HG03025 (cell line): ENCODE data around the gene NKAIN1.

ENCODE experiments used
- ATAC-seq: cut with Tn5 transposase; IDR thresholded peaks from one replicate; pipeline ENCODE4 v1.9.1; 2021; ENCODE audit warnings: mild to moderate bottlenecking, moderate library complexity; ENCODE audit not compliant: unreplicated experiment, low FRiP score

The NKAIN1 gene

GRCh38 chr1:31234123-31234708, 5.5 kb downstream of the NKAIN1 start:
- ATAC-seq, result no peak

- ATAC-seq, result no peak
These were observed 7.0 kb downstream of the NKAIN1 start for GRCh38 chr1:31232689-31233088.

DNA sequence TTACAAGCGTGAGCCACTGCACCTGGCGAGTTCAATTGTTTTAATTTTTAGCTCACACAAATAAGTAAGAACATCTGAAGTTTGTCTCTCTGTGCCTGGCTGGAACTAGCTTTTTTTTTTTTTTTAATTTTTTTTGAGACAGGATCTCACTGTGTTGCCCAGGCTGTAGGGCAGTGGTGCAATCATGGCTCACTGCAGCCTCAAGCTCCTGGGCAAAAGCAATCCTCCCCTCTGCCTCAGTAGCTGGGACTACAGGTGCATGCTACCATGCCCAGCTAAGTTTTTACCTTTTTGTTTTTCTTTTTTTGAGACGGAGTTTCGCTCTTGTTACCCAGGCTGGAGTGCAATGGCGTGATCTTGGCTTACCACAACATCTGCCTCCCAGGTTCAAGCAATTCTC, 7.9 kb downstream of the NKAIN1 start:
- no peak for ATAC-seq

DNA sequence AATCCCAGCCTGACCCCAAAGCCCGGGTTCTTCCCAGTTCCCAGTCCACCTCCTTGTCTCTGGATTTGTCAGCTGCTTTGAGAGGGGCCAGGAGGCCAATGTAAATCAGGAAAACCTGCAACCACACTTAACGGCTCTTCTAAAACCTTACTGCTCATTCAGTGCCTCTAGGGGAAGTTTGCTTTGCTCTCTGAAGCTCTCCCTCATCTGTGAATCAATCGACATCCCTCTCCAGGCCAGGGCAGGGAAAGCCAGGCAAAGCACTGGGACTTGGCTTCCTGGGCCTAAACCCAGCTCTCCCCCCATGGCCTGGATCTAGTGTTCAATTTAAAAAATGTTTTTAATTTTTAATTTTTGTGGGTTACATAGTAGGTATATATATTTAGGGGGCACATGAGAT, 9.3 kb downstream of the NKAIN1 start:
- ATAC-seq, result no peak

- ATAC-seq, result no peak
These were observed 10.7 kb downstream of the NKAIN1 start for GRCh38 chr1:31228986-31229385.

GRCh38 chr1:31227891-31228568, 11.7 kb downstream of the NKAIN1 start:
- no peak for ATAC-seq

- no peak for ATAC-seq
These were observed 15.6 kb downstream of the NKAIN1 start for GRCh38 chr1:31224068-31224467.

DNA sequence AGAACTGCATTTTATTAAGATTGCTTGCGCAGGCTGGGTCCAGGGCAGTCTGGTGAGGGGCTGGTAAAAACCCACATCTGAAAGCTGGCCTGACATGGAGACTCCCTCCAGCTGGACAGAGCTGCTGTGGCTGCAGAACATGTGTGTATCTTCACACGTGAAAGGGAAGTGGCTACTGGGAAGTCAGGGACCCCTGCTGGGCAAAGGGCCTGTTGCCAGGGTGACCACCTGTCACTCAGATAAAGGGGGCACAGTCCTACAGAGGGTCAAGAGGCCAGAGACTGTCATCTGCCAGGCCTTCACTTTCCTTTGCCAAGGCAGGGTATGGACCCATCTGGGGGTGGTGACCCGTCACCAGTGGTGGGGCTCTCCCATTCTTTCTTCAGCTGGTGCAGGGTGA, 17.5 kb downstream of the NKAIN1 start:
- ATAC-seq, result no peak

GRCh38 chr1:31221072-31221471, 18.6 kb downstream of the NKAIN1 start:
- no peak for ATAC-seq

GRCh38 chr1:31219489-31219888, 20.2 kb downstream of the NKAIN1 start:
- no peak for ATAC-seq

- no peak for ATAC-seq
These were observed 21.0 kb downstream of the NKAIN1 start for GRCh38 chr1:31218705-31219104.

DNA sequence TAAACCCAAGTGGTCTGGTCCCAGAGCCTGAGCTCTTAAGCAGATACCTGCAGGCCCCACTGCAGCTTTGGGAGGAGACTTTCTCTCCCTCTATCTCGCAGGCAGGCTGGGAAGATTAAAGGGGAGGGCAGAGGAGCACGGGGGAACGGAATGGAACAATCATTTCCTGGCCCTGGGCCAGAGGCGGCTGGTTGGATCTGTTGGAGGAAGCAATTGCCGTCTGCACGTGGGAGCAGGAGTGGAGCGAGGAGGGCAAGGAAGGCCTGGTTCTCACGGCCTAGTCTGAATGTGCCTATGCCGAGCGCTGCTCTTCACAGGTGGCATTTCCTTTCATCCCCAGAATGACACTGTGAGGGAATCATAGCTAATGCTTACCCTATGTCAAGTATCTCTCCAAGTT, 23.7 kb downstream of the NKAIN1 start:
- no peak for ATAC-seq

DNA sequence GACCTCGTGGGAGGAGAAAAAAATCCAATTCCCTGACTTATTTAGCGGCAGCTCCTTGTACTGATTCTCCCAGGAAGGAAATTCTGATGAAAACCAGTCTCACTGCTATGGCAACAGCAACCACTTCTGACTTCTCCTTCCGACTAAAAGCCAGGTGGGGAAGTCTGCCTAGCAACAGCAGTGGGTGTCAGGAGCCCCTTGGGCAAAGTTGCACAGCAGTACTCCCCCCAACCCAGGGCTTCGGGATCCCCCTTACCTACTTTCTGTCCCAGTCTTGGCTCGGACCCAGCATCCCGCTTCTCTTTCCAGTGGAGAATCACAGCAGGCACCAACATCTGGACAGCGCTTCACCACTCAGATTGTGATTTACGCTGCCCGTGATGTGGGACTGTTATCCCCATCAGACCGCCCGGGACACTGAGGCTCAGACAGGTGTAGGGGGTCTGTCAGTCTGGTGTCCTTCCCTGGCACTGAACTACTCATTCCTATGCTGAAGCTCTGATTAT, 24.6 kb downstream of the NKAIN1 start:
- ATAC-seq, result no peak

DNA sequence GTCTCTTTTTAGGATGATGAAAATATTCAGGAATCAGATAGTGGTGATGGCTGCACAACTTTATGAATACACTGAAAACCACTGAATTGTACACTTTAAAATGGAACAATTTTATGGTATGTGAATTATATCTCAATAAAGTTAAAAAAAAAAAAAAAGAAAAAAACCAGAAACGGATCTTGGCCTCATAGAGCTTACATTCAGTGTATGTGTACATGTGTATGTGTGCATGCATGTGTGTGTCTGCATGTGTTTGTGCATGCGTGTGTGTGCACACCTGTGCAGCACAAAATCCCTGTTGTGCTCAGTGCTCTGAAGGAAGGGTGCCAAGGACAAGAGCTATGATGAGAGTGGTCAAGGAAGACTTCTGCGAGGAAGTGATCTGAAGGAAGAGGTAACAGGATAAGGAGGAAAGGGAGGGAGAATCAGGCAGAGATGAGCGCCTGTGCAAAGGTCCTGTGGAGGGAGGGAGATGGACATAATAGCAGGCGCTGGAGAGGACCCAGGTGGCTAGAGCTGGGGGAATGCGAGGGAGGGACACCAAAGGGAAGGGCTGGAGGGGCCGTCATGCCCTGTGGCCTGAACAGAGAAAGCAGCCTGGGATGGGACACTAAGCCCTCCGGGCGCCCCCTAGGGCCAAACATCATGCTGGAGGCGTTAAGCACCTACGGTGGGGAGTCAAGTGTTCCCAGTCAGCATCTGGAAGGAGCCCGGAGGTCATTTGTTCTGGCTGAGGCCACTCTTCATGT, 25.2 kb downstream of the NKAIN1 start:
- no peak for ATAC-seq

GRCh38 chr1:31208361-31208945, 31.2 kb downstream of the NKAIN1 start:
- no peak for ATAC-seq

DNA sequence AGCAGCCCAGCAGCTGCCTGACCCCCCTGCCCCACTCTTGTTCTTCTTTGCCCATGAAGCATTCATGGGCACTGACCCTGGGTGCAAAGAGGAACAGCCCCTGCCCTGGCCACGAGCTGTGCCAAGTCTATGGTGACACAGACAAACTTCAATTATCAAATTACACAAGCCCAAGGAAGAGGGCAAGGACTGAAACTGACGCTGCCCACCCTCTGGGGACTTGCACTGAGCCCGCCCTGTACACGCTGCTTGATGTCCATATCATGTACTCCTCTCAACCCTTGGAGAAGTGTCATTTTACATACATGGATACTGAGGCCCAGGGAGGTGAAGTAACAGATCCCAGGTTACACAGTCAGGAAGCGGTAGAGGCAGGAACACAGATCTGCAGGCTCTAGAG, 32.1 kb downstream of the NKAIN1 start:
- no peak for ATAC-seq

DNA sequence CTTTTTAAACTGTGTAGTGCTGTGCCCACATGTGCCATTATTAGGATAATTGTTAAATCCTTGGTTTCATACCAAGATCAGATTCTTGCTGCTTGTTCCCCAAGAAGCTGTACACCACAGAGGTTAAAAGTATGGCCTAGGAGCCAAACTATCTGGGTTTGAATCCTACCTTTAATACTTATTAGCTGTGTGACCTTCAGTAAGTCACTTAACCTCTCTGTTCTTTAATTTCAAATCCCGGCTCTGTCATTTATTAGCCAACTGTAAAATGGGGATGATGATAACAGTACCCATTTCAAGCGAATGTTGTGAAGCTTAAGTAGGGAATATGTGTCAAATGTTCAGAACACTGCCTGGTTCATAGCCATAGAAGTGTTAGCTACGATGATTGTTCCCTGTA, 32.6 kb downstream of the NKAIN1 start:
- no peak for ATAC-seq

GRCh38 chr1:31203215-31203614, 36.5 kb downstream of the NKAIN1 start:
- ATAC-seq, result no peak

DNA sequence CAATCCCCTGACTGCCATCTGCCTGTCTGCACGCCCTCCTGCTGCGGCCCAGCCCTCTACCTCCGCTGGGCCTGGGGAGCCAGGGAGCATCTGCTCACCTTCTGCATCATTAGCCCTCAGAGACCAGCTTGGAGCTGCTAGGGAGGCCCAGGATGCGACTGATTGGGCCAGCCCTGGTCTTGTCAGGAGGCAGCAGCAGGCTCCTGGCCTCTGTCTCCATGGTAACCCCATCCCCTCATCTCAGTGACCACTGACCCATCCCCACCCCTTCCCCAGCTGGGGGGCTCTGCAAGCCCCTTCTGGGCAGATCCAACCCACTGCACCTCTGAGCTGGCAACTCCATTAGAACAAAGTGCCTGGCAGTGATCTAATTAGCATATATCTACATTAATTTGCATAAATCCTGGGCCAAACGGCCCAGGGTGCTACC, 37.7 kb downstream of the NKAIN1 start:
- no peak for ATAC-seq

- no peak for ATAC-seq
These were observed 39.7 kb downstream of the NKAIN1 start for GRCh38 chr1:31199949-31200348.

GRCh38 chr1:31199236-31199790, 40.4 kb downstream of the NKAIN1 start:
- no peak for ATAC-seq
